ENCODE data around the gene NR2E3. TPM values are rescaled to one million over a fixed set of nuclear protein-coding genes. Genes with fewer than 3 reads are reported as not detected.

The NR2E3 gene
- total RNA-seq, 1 experiment from 2014 or later = 0.31 TPM

GRCh38 chr15:71781965-71782265, 28.4 kb upstream of the NR2E3 start:
- peaks cover 3% of the 10 kb centered on the region for H3K27me3 Mint-ChIP-seq (ENCODE audit: low read depth)
- Histone ChIP-seq H3K9me3 (ENCODE audit: control insufficient read depth, low read depth, low read length) (no peaks in the 10 kb centered on the region), H4K91ac (ENCODE audit: insufficient read length, low read depth, low read length) (no peak overlapping the region), H3K27ac (ENCODE audit: insufficient read length, low read depth, low read length) (no peak overlapping the region), H3K79me2 (ENCODE audit: insufficient read depth, low read length) (no peaks in the 10 kb centered on the region), H4K8ac (replicated peaks; ENCODE audit: insufficient read length, low read depth, low read length) (no peak overlapping the region), H3K4me1 (ENCODE audit: insufficient read depth, low read length) (no peaks in the 10 kb centered on the region; the same call in 1 of the 2 replicates), H3K23me2 (ENCODE audit: insufficient read length, low read depth, low read length, poor library complexity, severe bottlenecking) (no peaks in the 10 kb centered on the region), H3K4me2 (ENCODE audit: insufficient read depth, insufficient read length, low read length) (no peak overlapping the region), H2AFZ (ENCODE audit: low read length) (no peak overlapping the region), H4K20me1 (ENCODE audit: control insufficient read depth, insufficient read depth, insufficient read length) (no peaks in the 10 kb centered on the region), H3K18ac (ENCODE audit: insufficient read length, low read depth, low read length) (no peak overlapping the region), H4K5ac (ENCODE audit: insufficient read length, low read depth, low read length) (no peak overlapping the region), H3K27me3 (ENCODE audit: insufficient read depth, low read length) (no peaks in the 10 kb centered on the region), H3K56ac (ENCODE audit: insufficient read length, low read depth, low read length) (no peak overlapping the region), H3K4ac (ENCODE audit: low read depth, low read length) (no peak overlapping the region), H3K23ac (ENCODE audit: insufficient read length, low read depth, low read length) (no peak overlapping the region), H3K79me1 (ENCODE audit: insufficient read depth, low read depth, low read length, poor library complexity, severe bottlenecking) (no peaks in the 10 kb centered on the region), H2BK120ac (ENCODE audit: low read depth, low read length, poor library complexity, severe bottlenecking) (no peak overlapping the region), H2BK5ac (ENCODE audit: insufficient read length, low read length) (no peak overlapping the region), H2BK12ac (ENCODE audit: insufficient read length, low read depth, low read length) (no peak overlapping the region), H2AK5ac (ENCODE audit: insufficient read length, low read length) (no peak overlapping the region), H2BK20ac (ENCODE audit: low read depth, low read length, poor library complexity, severe bottlenecking) (no peak overlapping the region), H2BK15ac (ENCODE audit: low read depth, low read length) (no peak overlapping the region), H3K9ac (ENCODE audit: extremely low read depth, insufficient read length, low read length) (no peak overlapping the region), H3T11ph (ENCODE audit: low read length) (no peak overlapping the region), H3K14ac (ENCODE audit: insufficient read depth, low read length) (no peak overlapping the region)
- WGBS (ENCODE audit: extremely low coverage, insufficient read length, low lambda C conversion rate) = no CpG with 5 or more reads among the region's 8 CpGs
- peaks cover 9% of the 10 kb centered on the region in 2 experiments for H3K4me1 Mint-ChIP-seq
- H3K4me3 Mint-ChIP-seq = no peak overlapping the region
- H3K27ac Mint-ChIP-seq = no peak overlapping the region; a peak in 1 of 7 replicates
- H3K9me3 Mint-ChIP-seq = no peaks in the 10 kb centered on the region
- TF ChIP-seq CTCF (conservative IDR thresholded peaks at IDR 0.05) = no peak
- no peaks in the 10 kb centered on the region for H3K36me3 Mint-ChIP-seq (ENCODE audit: insufficient read depth in 1 of 3, low read depth in 3 of 3)
- DNase-seq = no peak
